ENCODE data around the gene CACHD1.

- TF ChIP-seq CTCF (IDR thresholded peaks at IDR 0.05): no peak
- no peak for TF ChIP-seq POLR2A (IDR thresholded peaks at IDR 0.05)
Measured at GRCh38 chr1:64539289-64539688, 69.4 kb downstream of the CACHD1 start.

All from body of pancreas (tissue), 4 donors.